22Rv1 (cell line): ENCODE measurements around the gene WBP2.
A peak's percentile ranks its signal among the peaks of the same experiment; 100 is the strongest.

Source experiments
- H3K27ac ChIP-seq: fragments of 450-650 bp; 2 replicates; pipeline ENCODE4 v1.5.1; 2017
- CTCF ChIP-seq: fragments of 450-650 bp; IDR thresholded peaks from 2 replicates; pipeline ENCODE4 v1.5.1; 2017; ENCODE audit warnings: mild to moderate bottlenecking
- ZFX ChIP-seq: fragments of 450-650 bp; IDR thresholded peaks from 2 replicates; pipeline ENCODE4 v1.6.1; 2017; ENCODE audit warnings: antibody characterized with exemption, borderline replicate concordance

WBP2 gene

GRCh38 chr17:75834928-75835653 is 20.0 kb downstream of the WBP2 start:
- no peak overlapping the region for H3K27ac ChIP-seq
- no peak for TF ChIP-seq ZFX
- no peak for TF ChIP-seq CTCF

GRCh38 chr17:75834279-75834920 is 20.7 kb downstream of the WBP2 start:
- TF ChIP-seq CTCF (no peak), ZFX (no peak)
- H3K27ac ChIP-seq = no peak overlapping the region

GRCh38 chr17:75832652-75833400 is 22.3 kb downstream of the WBP2 start:
- no peak overlapping the region for H3K27ac ChIP-seq
- TF ChIP-seq CTCF = no peak
- TF ChIP-seq ZFX = no peak

GRCh38 chr17:75832164-75832651 is 22.9 kb downstream of the WBP2 start:
- TF ChIP-seq ZFX (no peak), CTCF (no peak)
- H3K27ac ChIP-seq = no peak overlapping the region

- TF ChIP-seq CTCF (no peak), ZFX (no peak)
- no peak overlapping the region for H3K27ac ChIP-seq
These were observed 24.0 kb downstream of the WBP2 start for GRCh38 chr17:75831032-75831571.

- no peak overlapping the region for H3K27ac ChIP-seq
- TF ChIP-seq ZFX (no peak), CTCF (peak; percentile 78)
These were observed 24.7 kb downstream of the WBP2 start for GRCh38 chr17:75830164-75831031.
